ENCODE data around the gene LHPP.
A peak's percentile ranks its signal among the peaks of the same experiment; 100 is the strongest.

The LHPP gene

GRCh38 chr10:124640056-124640455, 178.4 kb downstream of the LHPP start:
- H3K36me3 ChIP-seq (replicated peaks) = no peaks in the 10 kb centered on the region
- in situ Hi-C loops (cut with HindIII; ENCODE audit: low pct_ligation_motif_present, low sequenced_read_pairs) = no loop called here
- H3K27ac ChIP-seq = no peak overlapping the region
- H3K27me3 ChIP-seq (replicated peaks) = no peaks in the 10 kb centered on the region
- no peak for TF ChIP-seq CTCF (IDR thresholded peaks at IDR 0.05; ENCODE audit: low read depth, low read length, missing control alignments)
- no peak overlapping the region for H3K4me3 ChIP-seq (ENCODE audit: low read depth, low read length)
- DNase-seq = no peak

- H3K4me3 ChIP-seq (ENCODE audit: low read depth, low read length) = no peak overlapping the region
- H3K36me3 ChIP-seq (replicated peaks) = no peaks in the 10 kb centered on the region
- H3K27me3 ChIP-seq (replicated peaks) = no peaks in the 10 kb centered on the region
- TF ChIP-seq CTCF (IDR thresholded peaks at IDR 0.05; ENCODE audit: low read depth, low read length, missing control alignments) = no peak
- in situ Hi-C loops (cut with HindIII; ENCODE audit: low pct_ligation_motif_present, low sequenced_read_pairs) = no loop called here
- no peak overlapping the region for H3K27ac ChIP-seq
- DNase-seq = no peak
These were observed 179.1 kb downstream of the LHPP start for GRCh38 chr10:124640538-124641231.

- Histone ChIP-seq H3K27me3 (replicated peaks) (no peaks in the 10 kb centered on the region), H3K4me3 (ENCODE audit: low read depth, low read length) (no peak overlapping the region), H3K36me3 (replicated peaks) (no peaks in the 10 kb centered on the region), H3K27ac (no peak overlapping the region)
- peak; percentile 63 for DNase-seq
- TF ChIP-seq CTCF (IDR thresholded peaks at IDR 0.05; ENCODE audit: low read depth, low read length, missing control alignments) = no peak
- in situ Hi-C loops (cut with HindIII; ENCODE audit: low pct_ligation_motif_present, low sequenced_read_pairs) = no loop called here
These were observed 179.9 kb downstream of the LHPP start for GRCh38 chr10:124641282-124642087.

GRCh38 chr10:124642088-124642710, 180.6 kb downstream of the LHPP start:
- in situ Hi-C loops (cut with HindIII; ENCODE audit: low pct_ligation_motif_present, low sequenced_read_pairs) = no loop called here
- H3K27ac ChIP-seq = no peak overlapping the region
- no peak for DNase-seq
- H3K27me3 ChIP-seq (replicated peaks) = no peaks in the 10 kb centered on the region
- TF ChIP-seq CTCF (IDR thresholded peaks at IDR 0.05; ENCODE audit: low read depth, low read length, missing control alignments) = no peak
- H3K4me3 ChIP-seq (ENCODE audit: low read depth, low read length) = no peak overlapping the region
- H3K36me3 ChIP-seq (replicated peaks) = no peaks in the 10 kb centered on the region

- DNase-seq = no peak
- no peaks in the 10 kb centered on the region for H3K27me3 ChIP-seq (replicated peaks)
- no peak overlapping the region for H3K4me3 ChIP-seq (ENCODE audit: low read depth, low read length)
- no peak for TF ChIP-seq CTCF (IDR thresholded peaks at IDR 0.05; ENCODE audit: low read depth, low read length, missing control alignments)
- no peaks in the 10 kb centered on the region for H3K36me3 ChIP-seq (replicated peaks)
- H3K27ac ChIP-seq = no peak overlapping the region
- in situ Hi-C loops (cut with HindIII; ENCODE audit: low pct_ligation_motif_present, low sequenced_read_pairs) = no loop called here
These were observed 181.8 kb downstream of the LHPP start for GRCh38 chr10:124643330-124644009.
